D721Med (cell line): ENCODE measurements around the gene ZDHHC20.

Source experiments
- DNase-seq: peaks from one replicate; pipeline ENCODE4 v3.0.0; 2011; ENCODE audit warnings: low spot score; ENCODE audit not compliant: insufficient read length
- FAIRE-seq: peaks from 2 replicates; lab custom pipeline; 2011; peaks lifted over from hg19 to GRCh38; lab: Jason Lieb, UNC
- CTCF ChIP-seq: IDR thresholded peaks from 2 replicates; pipeline ENCODE4 v1.5.1; 2012; ENCODE audit warnings: mild to moderate bottlenecking, control low read depth; ENCODE audit not compliant: insufficient read depth; ENCODE audit errors: missing control alignments

Gene ZDHHC20

GRCh38 chr13:21328836-21329477, 130.1 kb downstream of the ZDHHC20 start:
- no peak for FAIRE-seq
- DNase-seq, result no peak

DNA sequence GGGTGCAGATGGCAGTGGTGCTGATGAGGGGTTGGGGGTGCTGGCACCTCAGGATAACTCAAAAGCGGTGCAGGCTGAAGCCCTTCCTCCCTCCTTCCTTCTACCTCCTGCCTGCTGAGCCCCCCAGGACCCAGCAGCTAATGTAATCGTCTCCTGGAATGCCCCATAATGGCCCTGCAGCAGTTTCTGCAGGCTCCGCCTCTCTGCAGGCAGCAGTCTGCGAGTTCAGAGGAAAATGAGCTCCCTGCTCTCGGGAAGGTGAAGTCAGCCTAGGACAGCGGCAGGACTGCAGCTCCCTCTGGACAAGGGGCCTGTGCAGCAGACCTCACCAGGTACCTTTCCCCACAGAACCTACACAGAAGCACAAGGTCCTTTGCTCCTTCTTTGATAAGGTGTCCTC, 130.9 kb downstream of the ZDHHC20 start:
- FAIRE-seq, result no peak
- no peak for TF ChIP-seq CTCF
- DNase-seq, result no peak

More at GRCh38 chr13:21328836-21329477, 130.1 kb downstream of the ZDHHC20 start:
- TF ChIP-seq CTCF, result no peak

GRCh38 chr13:21326155-21327031, 132.7 kb downstream of the ZDHHC20 start:
- no peak for TF ChIP-seq CTCF
- DNase-seq (no peak), FAIRE-seq (no peak)

GRCh38 chr13:21324803-21325202, 134.3 kb downstream of the ZDHHC20 start:
- FAIRE-seq (no peak), DNase-seq (no peak)
- no peak for TF ChIP-seq CTCF

DNA sequence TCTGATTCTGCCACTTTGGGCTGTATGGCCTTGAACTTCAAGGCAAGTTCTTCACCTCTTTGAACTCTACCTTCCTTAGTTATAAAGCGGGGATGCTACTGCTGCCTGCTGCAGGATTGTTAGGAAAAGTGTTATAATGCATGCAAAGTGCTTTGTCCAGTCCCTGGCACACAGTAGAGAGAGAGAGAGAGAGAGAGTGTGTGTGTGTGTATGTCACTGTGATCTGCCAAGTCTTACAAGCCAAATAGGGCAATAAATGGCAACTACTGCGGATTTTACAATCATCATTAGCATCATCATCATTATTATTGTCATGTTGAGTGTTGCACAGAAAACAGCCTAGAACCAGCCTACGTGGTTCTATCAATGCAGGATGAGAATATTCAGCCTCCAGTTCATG, 136.1 kb downstream of the ZDHHC20 start:
- no peak for TF ChIP-seq CTCF
- FAIRE-seq, result no peak
- DNase-seq, result no peak
